Neural progenitor cell (in vitro differentiated cells): ENCODE measurements around the gene VKORC1. TPM values are rescaled to one million over a fixed set of nuclear protein-coding genes. Genes with fewer than 3 reads are reported as not detected.

Source experiments
- DNase-seq: peaks from one replicate; pipeline ENCODE4 v3.0.0-alpha.2; 2016; ENCODE audit warnings: low spot score
- H2AFZ ChIP-seq: fragments of 200-600 bp; sonication (generic); replicated peaks from 2 replicates; pipeline ENCODE4 v1.6.1; 2016; ENCODE audit warnings: antibody characterized with exemption
- H3F3A ChIP-seq: fragments of 200-600 bp; sonication (generic); 2 replicates; pipeline ENCODE4 v1.6.1; 2016; ENCODE audit warnings: antibody characterized with exemption, low read depth
- H3K27ac ChIP-seq: fragments of 200-600 bp; sonication (generic); 2 replicates; pipeline ENCODE4 v1.5.1; 2016; ENCODE audit warnings: mild to moderate bottlenecking
- H3K27me3 ChIP-seq: fragments of 200-600 bp; sonication (generic); 2 replicates; pipeline ENCODE4 v1.6.1; 2016; ENCODE audit warnings: mild to moderate bottlenecking, moderate library complexity
- H3K36me3 ChIP-seq: fragments of 200-600 bp; sonication (generic); 2 replicates; pipeline ENCODE4 v1.5.1; 2016
- H3K4me1 ChIP-seq: fragments of 200-600 bp; sonication (generic); 2 replicates; pipeline ENCODE4 v1.6.1; 2016; ENCODE audit warnings: mixed run types
- H3K4me2 ChIP-seq: fragments of 200-600 bp; sonication (generic); 2 replicates; pipeline ENCODE4 v1.6.1; 2016
- H3K4me3 ChIP-seq: fragments of 200-600 bp; sonication (generic); 2 replicates; pipeline ENCODE4 v1.5.1; 2016
- H3K79me2 ChIP-seq: fragments of 200-600 bp; sonication (generic); 2 replicates; pipeline ENCODE4 v1.6.1; 2016; ENCODE audit warnings: low read depth
- H3K9ac ChIP-seq: fragments of 200-600 bp; sonication (generic); 2 replicates; pipeline ENCODE4 v1.6.1; 2016
- H3K9me3 ChIP-seq: fragments of 200-600 bp; sonication (generic); 2 replicates; pipeline ENCODE4 v1.5.1; 2016; ENCODE audit warnings: low read depth
- H4K20me1 ChIP-seq: fragments of 200-600 bp; sonication (generic); 2 replicates; pipeline ENCODE4 v1.6.1; 2016; ENCODE audit warnings: low read depth
- H3K27ac Mint-ChIP-seq: 3 replicates; pipeline ENCODE4 v1.8.0; 2021; ENCODE audit warnings: mixed read lengths
- H3K27me3 Mint-ChIP-seq: 2 replicates; pipeline ENCODE4 v1.8.0; 2022; ENCODE audit warnings: low read depth, mild to moderate bottlenecking, inconsistent platforms, moderate library complexity, mixed read lengths; ENCODE audit not compliant: insufficient read depth
- H3K36me3 Mint-ChIP-seq: 3 replicates; pipeline ENCODE4 v1.8.0; 2021; ENCODE audit warnings: mixed read lengths
- H3K4me1 Mint-ChIP-seq: 3 replicates; pipeline ENCODE4 v1.8.0; 2021; ENCODE audit warnings: mixed read lengths
- H3K4me3 Mint-ChIP-seq: 3 replicates; pipeline ENCODE4 v1.8.0; 2021; ENCODE audit warnings: mild to moderate bottlenecking, moderate library complexity, mixed read lengths
- H3K9me3 Mint-ChIP-seq: 3 replicates; pipeline ENCODE4 v1.8.0; 2020; ENCODE audit warnings: mixed read lengths
- CTCF ChIP-seq: fragments of 200-600 bp; sonication (generic); IDR thresholded peaks from 2 replicates; pipeline ENCODE4 v1.5.1; 2017; ENCODE audit warnings: antibody characterized with exemption, mild to moderate bottlenecking
- EZH2 ChIP-seq: fragments of 200-600 bp; sonication (generic); IDR thresholded peaks from 2 replicates; pipeline ENCODE4 v1.6.1; 2017; ENCODE audit warnings: antibody characterized with exemption, mild to moderate bottlenecking, moderate library complexity
- EZH2phosphoT487 ChIP-seq: fragments of 200-600 bp; sonication (generic); IDR thresholded peaks from 2 replicates; pipeline ENCODE4 v1.6.1; 2017; ENCODE audit warnings: antibody characterized with exemption
- total RNA-seq: library from RNA; depleted of rRNA; stranded (reverse); fragments of >200 nt; gene quantifications from 2 replicates; pipeline ENCODE4 v1.2.3, GENCODE V29; 2015; ENCODE audit warnings: low replicate concordance

VKORC1 gene
- total RNA-seq, 1 donor from 2014 or later: 95.9 TPM

GRCh38 chr16:31081428-31082351 lies 12.9 kb downstream of the VKORC1 start:
- H3K36me3 Mint-ChIP-seq: peaks cover 24% of the 10 kb centered on the region
- Histone ChIP-seq H3K9ac (no peak overlapping the region), H3K27ac (no peak overlapping the region), H4K20me1 (peaks cover 68% of the 10 kb centered on the region), H3F3A (no peaks in the 10 kb centered on the region), H3K4me2 (no peak overlapping the region), H2AFZ (no peak overlapping the region), H3K27me3 (no peaks in the 10 kb centered on the region), H3K36me3 (no peaks in the 10 kb centered on the region), H3K4me1 (no peaks in the 10 kb centered on the region), H3K4me3 (no peak overlapping the region), H3K79me2 (peaks cover 10% of the 10 kb centered on the region), H3K9me3 (no peaks in the 10 kb centered on the region)
- peak overlapping the region; percentile 26 for H3K4me3 Mint-ChIP-seq
- H3K4me1 Mint-ChIP-seq: peaks cover 3% of the 10 kb centered on the region
- no peak overlapping the region for H3K27ac Mint-ChIP-seq
- peaks cover 12% of the 10 kb centered on the region for H3K27me3 Mint-ChIP-seq
- no peak for DNase-seq
- no peak for TF ChIP-seq EZH2
- no peak for TF ChIP-seq CTCF
- no peak for TF ChIP-seq EZH2phosphoT487
- no peaks in the 10 kb centered on the region for H3K9me3 Mint-ChIP-seq

GRCh38 chr16:31080756-31081419 lies 13.7 kb downstream of the VKORC1 start:
- Histone ChIP-seq H3K27ac (no peak overlapping the region), H3K9me3 (no peaks in the 10 kb centered on the region), H2AFZ (no peak overlapping the region), H3K9ac (no peak overlapping the region), H3F3A (no peaks in the 10 kb centered on the region), H3K4me3 (no peak overlapping the region), H3K4me2 (no peak overlapping the region), H3K4me1 (no peaks in the 10 kb centered on the region), H3K36me3 (no peaks in the 10 kb centered on the region), H4K20me1 (peaks cover 63% of the 10 kb centered on the region), H3K27me3 (no peaks in the 10 kb centered on the region), H3K79me2 (peaks cover 18% of the 10 kb centered on the region)
- Mint-ChIP-seq H3K4me1 (peaks cover 3% of the 10 kb centered on the region), H3K4me3 (peak overlapping the region; percentile 60), H3K27me3 (peaks cover 10% of the 10 kb centered on the region), H3K27ac (no peak overlapping the region), H3K36me3 (peaks cover 24% of the 10 kb centered on the region), H3K9me3 (no peaks in the 10 kb centered on the region)
- TF ChIP-seq CTCF (no peak), EZH2phosphoT487 (no peak), EZH2 (no peak)
- no peak for DNase-seq

- Histone ChIP-seq H3K79me2 (peaks cover 25% of the 10 kb centered on the region), H3K9ac (no peak overlapping the region), H3K27me3 (no peaks in the 10 kb centered on the region), H3K4me1 (peaks cover 5% of the 10 kb centered on the region), H3K4me3 (no peak overlapping the region), H3K27ac (no peak overlapping the region), H3K36me3 (no peaks in the 10 kb centered on the region), H4K20me1 (peaks cover 59% of the 10 kb centered on the region), H3K9me3 (no peaks in the 10 kb centered on the region), H3K4me2 (no peak overlapping the region), H2AFZ (no peak overlapping the region), H3F3A (peaks cover 3% of the 10 kb centered on the region)
- H3K27ac Mint-ChIP-seq: no peak overlapping the region
- peaks cover 10% of the 10 kb centered on the region for H3K27me3 Mint-ChIP-seq
- peaks cover 24% of the 10 kb centered on the region for H3K36me3 Mint-ChIP-seq
- TF ChIP-seq EZH2phosphoT487 (no peak), EZH2 (no peak), CTCF (no peak)
- no peak for DNase-seq
- no peak overlapping the region for H3K4me3 Mint-ChIP-seq
- no peaks in the 10 kb centered on the region for H3K9me3 Mint-ChIP-seq
- H3K4me1 Mint-ChIP-seq: peaks cover 3% of the 10 kb centered on the region
Measured at GRCh38 chr16:31080035-31080629, 14.5 kb downstream of the VKORC1 start.
